GM04504 (cell line): ENCODE data around the gene SMS.

Source experiments
- DNase-seq: peaks from one replicate; pipeline ENCODE4 v3.0.0-alpha.2; 2012; ENCODE audit warnings: low read depth

SMS gene

GRCh38 chrX:22039541-22039940 lies 99.0 kb downstream of the SMS start:
- DNase-seq: no peak

- no peak for DNase-seq
These were observed 99.7 kb downstream of the SMS start for GRCh38 chrX:22040184-22040583.

GRCh38 chrX:22041907-22042530 lies 101.5 kb downstream of the SMS start:
- DNase-seq: no peak

GRCh38 chrX:22043872-22044271 lies 103.4 kb downstream of the SMS start:
- DNase-seq: no peak
